ENCODE measurements around the gene HPSE2. TPM values are rescaled to one million over a fixed set of nuclear protein-coding genes. Genes with fewer than 3 reads are reported as not detected.

Gene HPSE2
- total RNA-seq, 4 donors from 2014 or later = 1.1 TPM; not detected in 3

- no peaks in the 10 kb centered on the region for H3K27me3 ChIP-seq
- TF ChIP-seq POLR2A (IDR thresholded peaks at IDR 0.05) = no peak
- TF ChIP-seq, protein P1, sequence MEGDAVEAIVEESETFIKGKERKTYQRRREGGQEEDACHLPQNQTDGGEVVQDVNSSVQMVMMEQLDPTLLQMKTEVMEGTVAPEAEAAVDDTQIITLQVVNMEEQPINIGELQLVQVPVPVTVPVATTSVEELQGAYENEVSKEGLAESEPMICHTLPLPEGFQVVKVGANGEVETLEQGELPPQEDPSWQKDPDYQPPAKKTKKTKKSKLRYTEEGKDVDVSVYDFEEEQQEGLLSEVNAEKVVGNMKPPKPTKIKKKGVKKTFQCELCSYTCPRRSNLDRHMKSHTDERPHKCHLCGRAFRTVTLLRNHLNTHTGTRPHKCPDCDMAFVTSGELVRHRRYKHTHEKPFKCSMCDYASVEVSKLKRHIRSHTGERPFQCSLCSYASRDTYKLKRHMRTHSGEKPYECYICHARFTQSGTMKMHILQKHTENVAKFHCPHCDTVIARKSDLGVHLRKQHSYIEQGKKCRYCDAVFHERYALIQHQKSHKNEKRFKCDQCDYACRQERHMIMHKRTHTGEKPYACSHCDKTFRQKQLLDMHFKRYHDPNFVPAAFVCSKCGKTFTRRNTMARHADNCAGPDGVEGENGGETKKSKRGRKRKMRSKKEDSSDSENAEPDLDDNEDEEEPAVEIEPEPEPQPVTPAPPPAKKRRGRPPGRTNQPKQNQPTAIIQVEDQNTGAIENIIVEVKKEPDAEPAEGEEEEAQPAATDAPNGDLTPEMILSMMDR (IDR thresholded peaks at IDR 0.05 in 4 of 5, conservative IDR thresholded peaks at IDR 0.05 in 1 of 5) = no peak
- no peak overlapping the region for H3K4me3 ChIP-seq
- intact Hi-C loops (cut with DNase I; ENCODE audit: low total_unique reads) = no loop called here
- H3K4me1 ChIP-seq = no peaks in the 10 kb centered on the region
- in situ Hi-C loops (cut with MboI; ENCODE audit: low sequenced_read_pairs in 4 of 4) = no loop called here
- no peaks in the 10 kb centered on the region for H3K36me3 ChIP-seq
- DNase-seq (no peak), ATAC-seq (no peak)
- H3K9me3 ChIP-seq = no peaks in the 10 kb centered on the region
- H3K27ac ChIP-seq = no peak overlapping the region
Measured at GRCh38 chr10:98745645-98746044, 490.0 kb downstream of the HPSE2 start.

- no peaks in the 10 kb centered on the region for H3K4me1 ChIP-seq
- H3K27me3 ChIP-seq = no peaks in the 10 kb centered on the region
- in situ Hi-C loops (cut with MboI; ENCODE audit: low sequenced_read_pairs in 4 of 4) = no loop called here
- no peaks in the 10 kb centered on the region for H3K36me3 ChIP-seq
- no peak overlapping the region for H3K4me3 ChIP-seq
- DNase-seq = no peak
- intact Hi-C loops (cut with DNase I; ENCODE audit: low total_unique reads) = no loop called here
- no peaks in the 10 kb centered on the region for H3K9me3 ChIP-seq
- TF ChIP-seq, protein P1 (IDR thresholded peaks at IDR 0.05 in 4 of 5, conservative IDR thresholded peaks at IDR 0.05 in 1 of 5) = no peak
- no peak for TF ChIP-seq POLR2A (IDR thresholded peaks at IDR 0.05)
- ATAC-seq = no peak
- no peak overlapping the region for H3K27ac ChIP-seq
Measured at GRCh38 chr10:98720551-98720950, 515.1 kb downstream of the HPSE2 start.

- no peak overlapping the region for H3K4me3 ChIP-seq
- intact Hi-C loops (cut with DNase I; ENCODE audit: low total_unique reads) = no loop called here
- no peaks in the 10 kb centered on the region for H3K4me1 ChIP-seq
- ATAC-seq = no peak
- no peaks in the 10 kb centered on the region for H3K27me3 ChIP-seq
- TF ChIP-seq, protein P1 (IDR thresholded peaks at IDR 0.05 in 4 of 5, conservative IDR thresholded peaks at IDR 0.05 in 1 of 5) = no peak
- TF ChIP-seq POLR2A (IDR thresholded peaks at IDR 0.05) = no peak
- no peak overlapping the region for H3K27ac ChIP-seq
- no peaks in the 10 kb centered on the region for H3K36me3 ChIP-seq
- H3K9me3 ChIP-seq = no peaks in the 10 kb centered on the region
- DNase-seq = no peak
- in situ Hi-C loops (cut with MboI; ENCODE audit: low sequenced_read_pairs in 4 of 4) = no loop called here
Measured at GRCh38 chr10:98713586-98713985, 522.1 kb downstream of the HPSE2 start.

DNA sequence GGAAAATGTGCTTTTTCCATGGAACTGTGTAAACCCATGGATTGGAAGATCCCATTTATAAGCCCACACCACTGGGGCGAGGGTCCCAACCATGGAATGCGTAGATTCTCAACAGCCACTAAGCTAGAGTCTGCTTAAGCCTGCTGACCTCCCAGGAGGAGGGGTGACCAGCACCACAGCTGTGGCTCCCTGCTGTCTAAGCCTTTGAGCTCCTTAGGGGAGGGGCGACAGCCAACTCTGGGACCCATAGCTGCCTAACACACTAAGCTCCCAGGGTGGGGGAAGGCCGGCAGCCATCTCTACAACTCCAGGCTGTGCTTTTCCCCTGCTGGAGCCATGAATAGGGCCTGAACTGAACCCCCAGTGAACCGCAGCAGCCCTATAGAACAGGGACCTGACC, 539.1 kb downstream of the HPSE2 start:
- no peak overlapping the region for H3K27ac ChIP-seq
- in situ Hi-C loops (cut with MboI; ENCODE audit: low sequenced_read_pairs in 4 of 4) (no loop called here), intact Hi-C loops (cut with DNase I; ENCODE audit: low total_unique reads) (no loop called here)
- no peaks in the 10 kb centered on the region for H3K27me3 ChIP-seq
- H3K4me1 ChIP-seq = no peaks in the 10 kb centered on the region
- no peak overlapping the region for H3K4me3 ChIP-seq
- no peak for TF ChIP-seq POLR2A (IDR thresholded peaks at IDR 0.05)
- TF ChIP-seq, protein P1 (IDR thresholded peaks at IDR 0.05 in 4 of 5, conservative IDR thresholded peaks at IDR 0.05 in 1 of 5) = no peak
- no peak for ATAC-seq
- no peak for DNase-seq
- no peaks in the 10 kb centered on the region for H3K9me3 ChIP-seq
- no peaks in the 10 kb centered on the region for H3K36me3 ChIP-seq

GRCh38 chr10:98694883-98695282, 540.8 kb downstream of the HPSE2 start:
- no peaks in the 10 kb centered on the region for H3K4me1 ChIP-seq
- intact Hi-C loops (cut with DNase I; ENCODE audit: low total_unique reads) (no loop called here), in situ Hi-C loops (cut with MboI; ENCODE audit: low sequenced_read_pairs in 4 of 4) (no loop called here)
- no peaks in the 10 kb centered on the region for H3K9me3 ChIP-seq
- DNase-seq = no peak
- H3K4me3 ChIP-seq = no peak overlapping the region
- H3K27ac ChIP-seq = no peak overlapping the region
- H3K27me3 ChIP-seq = no peaks in the 10 kb centered on the region
- no peak for TF ChIP-seq POLR2A (IDR thresholded peaks at IDR 0.05)
- TF ChIP-seq, protein P1 (IDR thresholded peaks at IDR 0.05 in 4 of 5, conservative IDR thresholded peaks at IDR 0.05 in 1 of 5) = no peak
- H3K36me3 ChIP-seq = no peaks in the 10 kb centered on the region
- ATAC-seq = no peak

Data from gastrocnemius medialis (tissue), 4 donors.